ENCODE results near the gene C1orf21.
"Not testable (repeated sequence)": the region's sequence is repeated elsewhere in the genome, so short reads cannot be mapped to it uniquely, and the experiment has no call there.

Gene C1orf21

DNA sequence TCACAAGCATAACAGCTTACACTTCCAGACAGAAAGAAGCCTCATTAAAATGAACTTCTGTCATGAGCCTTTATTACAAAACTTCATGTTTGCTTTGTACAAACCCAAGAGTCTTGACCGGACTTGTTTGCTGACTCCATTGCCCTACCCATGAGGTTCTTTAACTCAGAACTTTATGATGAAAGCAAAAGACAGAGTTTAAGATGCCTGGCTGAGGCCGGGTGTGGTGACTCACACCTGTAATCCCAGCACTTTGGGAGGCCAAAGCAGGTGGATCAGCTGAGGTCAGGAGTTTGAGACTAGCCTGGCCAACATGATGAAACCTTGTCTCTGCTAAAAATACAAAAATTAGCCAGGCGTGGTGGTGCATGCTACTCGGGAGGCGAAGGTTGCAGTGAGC, 225.4 kb downstream of the C1orf21 start:
- DNase-seq: not testable (repeated sequence)

DNA sequence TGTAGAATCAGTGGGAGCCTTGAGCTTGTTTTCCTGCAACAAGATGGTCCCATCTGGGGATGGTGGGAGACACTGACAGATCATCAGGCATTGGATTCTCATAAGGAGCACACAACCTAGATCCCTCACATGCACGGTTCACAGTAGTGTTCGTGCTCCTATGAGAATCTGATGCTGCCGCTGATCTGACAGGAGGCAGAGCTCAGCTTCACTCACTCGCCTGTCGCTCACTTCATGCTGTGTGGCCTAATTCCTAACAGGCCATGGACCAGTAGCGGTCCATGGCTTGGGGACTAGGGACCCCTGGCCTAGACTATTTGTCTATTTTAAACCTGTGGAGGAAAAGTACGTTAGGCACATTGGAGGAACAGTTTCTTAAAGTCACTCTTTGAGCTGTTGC, 227.8 kb downstream of the C1orf21 start:
- no peak for DNase-seq

DNA sequence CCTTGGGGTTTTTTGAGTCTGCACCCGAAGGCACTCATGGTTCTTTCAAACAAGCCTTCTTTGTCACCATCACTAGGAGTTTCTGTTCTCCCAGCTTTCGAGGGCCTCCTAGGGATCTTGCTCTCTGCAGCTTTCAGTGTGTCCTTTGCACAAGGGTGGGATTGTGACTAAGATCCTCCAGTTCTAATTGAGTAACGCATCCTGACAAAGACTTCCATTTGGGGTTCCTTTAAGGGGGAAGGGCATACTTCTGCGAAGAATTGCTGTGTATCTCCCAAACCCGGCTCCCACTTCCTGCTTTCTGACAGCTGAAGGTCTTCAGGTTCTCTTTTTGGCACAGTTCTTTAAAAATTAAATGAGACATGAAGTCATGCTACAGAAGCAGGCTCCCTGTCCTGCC, 228.5 kb downstream of the C1orf21 start:
- DNase-seq: no peak

GRCh38 chr1:184616504-184616903, 229.7 kb downstream of the C1orf21 start:
- DNase-seq: no peak

DNA sequence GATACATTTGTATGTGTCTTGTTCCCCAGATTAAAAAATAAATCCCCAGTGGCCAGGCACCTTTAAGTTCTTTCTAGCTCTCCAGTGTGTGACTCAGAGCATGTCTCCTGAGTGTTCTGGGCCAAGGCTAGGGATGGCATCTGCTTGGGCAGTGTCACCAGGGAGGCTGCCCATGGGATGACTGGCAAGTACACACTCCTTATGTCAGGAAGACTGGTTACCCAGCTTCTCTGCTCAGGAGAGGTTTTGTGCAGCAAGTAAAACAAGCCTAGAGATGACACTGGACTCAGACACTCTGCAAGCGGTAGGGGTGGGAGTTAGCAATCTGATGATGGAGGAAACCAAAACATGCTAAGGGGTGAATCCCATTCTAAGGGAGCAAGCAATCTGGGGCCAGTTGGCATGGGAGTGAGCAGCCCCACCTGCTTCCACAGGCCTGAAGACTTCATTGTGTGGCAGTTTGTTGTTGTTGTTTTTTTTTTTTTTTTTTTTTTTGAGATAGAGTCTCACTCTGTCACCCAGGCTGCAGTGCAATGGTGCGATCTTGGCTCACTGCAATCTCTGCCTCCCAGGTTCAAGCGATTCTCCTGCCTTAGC, 230.7 kb downstream of the C1orf21 start:
- DNase-seq: no peak

DNA sequence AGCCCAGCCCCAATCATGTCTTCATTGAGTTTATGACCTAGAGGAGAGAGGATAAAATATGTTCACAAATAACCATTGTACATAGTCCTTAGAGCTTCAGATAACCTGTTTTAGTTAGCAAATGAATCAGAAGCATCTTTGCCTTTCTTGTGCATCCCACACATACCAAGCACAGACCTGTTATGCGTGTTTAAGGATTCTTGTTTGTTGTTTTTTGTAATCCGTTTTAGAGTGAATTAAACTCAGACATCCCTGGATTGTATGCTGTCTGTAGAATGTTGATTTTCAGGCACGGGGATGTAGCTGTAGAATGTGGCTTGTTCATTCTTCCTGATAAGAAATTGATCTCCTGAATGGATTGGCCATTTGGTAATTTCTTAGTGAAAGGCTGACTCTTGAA, 232.0 kb downstream of the C1orf21 start:
- DNase-seq: no peak

DNA sequence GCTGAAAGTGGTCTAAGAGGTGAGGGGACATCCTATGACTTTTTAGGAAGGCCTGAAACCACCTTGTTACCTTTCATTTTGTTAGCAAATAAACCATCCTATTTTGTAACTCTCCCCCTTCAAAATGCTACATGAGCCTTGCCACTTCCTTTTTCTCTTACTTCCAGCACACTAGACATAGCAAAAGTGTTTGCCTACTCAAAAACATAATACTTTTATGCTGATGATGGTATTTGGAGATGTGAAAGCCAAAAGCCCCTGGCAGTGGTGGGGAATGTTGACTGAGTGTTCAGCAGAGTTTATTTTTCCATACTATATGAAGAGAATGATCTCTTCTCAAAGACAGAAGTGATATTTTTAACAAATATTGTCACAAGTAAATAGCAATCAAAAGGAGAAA, 233.6 kb downstream of the C1orf21 start:
- no peak for DNase-seq

DNA sequence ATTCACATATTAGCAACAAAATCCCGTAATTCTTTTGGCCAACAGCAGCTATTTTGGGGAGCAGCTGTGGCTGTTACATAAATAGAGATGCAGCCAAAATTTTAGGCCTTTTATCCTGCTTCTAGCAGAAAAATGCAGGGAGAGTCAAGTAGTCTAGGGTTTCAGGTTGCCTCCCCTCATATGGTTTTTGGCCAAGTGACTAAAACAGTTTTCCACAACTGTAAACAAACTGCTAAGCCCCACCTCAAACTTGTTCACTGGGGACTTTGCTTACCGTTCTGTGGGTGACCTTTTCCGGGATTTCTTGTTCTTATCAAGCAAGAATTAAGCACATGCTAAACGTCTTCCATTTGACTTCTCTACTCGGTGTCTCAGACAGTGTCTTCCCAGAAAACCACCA, 234.4 kb downstream of the C1orf21 start:
- no peak for DNase-seq

DNA sequence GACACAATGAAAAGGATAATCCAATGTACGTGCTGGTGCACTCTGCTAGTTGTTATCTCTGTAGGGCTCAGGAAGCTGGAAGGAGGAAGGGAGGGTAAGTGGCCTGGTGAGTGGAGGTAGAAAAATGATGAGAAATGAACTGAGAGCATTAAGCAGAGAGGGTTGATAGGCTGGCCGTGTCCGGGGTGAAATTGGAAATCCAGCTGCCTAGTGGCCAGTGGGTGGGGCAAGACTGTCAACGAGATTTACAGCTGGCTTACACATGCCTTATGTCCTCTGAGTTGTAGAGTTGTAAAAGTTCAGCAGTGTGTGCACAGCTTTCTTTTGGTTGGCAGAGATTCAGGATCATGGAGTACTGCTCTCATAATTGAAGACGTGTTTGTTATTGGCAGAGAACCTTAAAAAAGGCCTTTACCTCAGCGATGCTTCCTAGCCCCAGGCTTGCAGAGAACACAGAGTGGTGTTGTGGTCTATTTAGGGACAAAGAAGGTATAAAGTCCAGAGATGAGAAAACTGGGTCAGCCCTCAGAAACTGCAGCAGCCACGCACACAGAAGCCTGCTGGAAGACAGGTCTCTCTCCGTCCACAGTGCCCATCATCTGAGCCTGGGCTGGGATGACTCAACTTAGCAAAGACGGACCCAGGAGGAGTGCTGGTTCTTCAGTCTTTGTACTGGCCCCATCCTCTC, 235.5 kb downstream of the C1orf21 start:
- DNase-seq: no peak

- no peak for DNase-seq
Observed at GRCh38 chr1:184623404-184623803, 236.6 kb downstream of the C1orf21 start.

GRCh38 chr1:184624051-184624450, 237.2 kb downstream of the C1orf21 start:
- no peak for DNase-seq

GRCh38 chr1:184624626-184625025, 237.8 kb downstream of the C1orf21 start:
- no peak for DNase-seq

DNA sequence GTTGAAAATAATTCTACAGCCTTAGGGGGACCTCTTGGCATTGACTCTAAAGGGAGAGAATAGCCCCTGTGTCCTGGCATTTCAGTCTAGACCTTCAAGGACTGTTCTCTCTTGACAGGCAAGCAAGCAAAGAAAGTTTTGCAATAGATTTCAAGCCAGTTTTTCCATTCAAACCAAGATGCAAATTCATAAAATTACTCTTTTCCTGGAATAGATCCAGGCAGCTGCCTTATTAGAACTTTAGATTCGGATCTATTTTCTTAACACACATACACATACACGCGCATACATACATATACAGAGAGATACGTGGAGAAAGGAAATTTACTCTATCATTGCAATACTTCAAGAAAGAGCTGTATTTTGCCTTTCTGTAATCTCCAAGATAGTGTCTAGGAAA, 238.4 kb downstream of the C1orf21 start:
- DNase-seq: no peak

DNA sequence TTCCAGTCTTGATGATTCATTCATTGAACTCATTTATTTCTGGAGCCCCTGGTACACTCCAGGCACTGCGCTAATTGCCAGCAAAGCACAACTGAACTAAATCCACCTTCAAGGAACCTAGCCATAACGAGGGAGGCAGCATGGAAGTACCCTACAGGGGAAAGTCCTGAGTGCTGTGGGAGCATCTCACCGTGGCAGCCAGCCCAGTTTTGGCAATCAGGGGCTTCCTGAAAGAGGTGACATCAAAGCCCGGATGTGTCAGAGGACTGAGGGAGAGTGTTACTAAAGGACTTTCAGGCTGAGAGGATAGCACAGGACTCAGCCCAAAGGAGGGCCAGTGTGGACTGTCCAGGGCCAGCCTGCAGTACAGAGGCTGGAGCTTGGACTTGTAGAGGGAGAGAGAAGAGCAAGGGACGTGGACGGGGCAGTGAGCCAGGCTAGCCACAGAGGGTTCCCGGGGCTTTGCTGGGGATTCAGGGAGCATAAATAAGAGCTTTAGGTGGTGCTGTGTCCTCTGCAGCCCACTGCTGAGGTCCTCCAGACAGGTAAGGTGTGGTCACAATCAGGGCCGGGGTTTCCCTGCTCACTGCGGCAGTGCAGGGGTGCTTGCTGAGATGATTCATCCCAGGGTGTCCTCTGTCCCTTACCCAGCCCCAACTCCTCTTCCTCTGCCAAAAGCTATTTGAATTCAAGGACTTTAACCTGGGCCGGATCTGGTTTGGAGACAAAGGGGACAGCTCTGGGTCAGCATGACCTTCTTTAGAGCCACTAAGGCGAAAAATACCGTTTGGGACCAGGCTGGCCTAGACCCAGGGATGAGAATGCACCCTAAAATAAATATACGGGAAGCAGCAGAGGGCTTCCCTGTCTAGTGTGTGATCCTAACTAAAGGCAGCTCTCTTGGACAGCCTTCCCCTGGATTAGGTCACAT, 239.5 kb downstream of the C1orf21 start:
- DNase-seq: no peak

- no peak for DNase-seq
Observed at GRCh38 chr1:184627007-184627341, 240.1 kb downstream of the C1orf21 start.

- no peak for DNase-seq
Observed at GRCh38 chr1:184629266-184629665, 242.4 kb downstream of the C1orf21 start.

DNA sequence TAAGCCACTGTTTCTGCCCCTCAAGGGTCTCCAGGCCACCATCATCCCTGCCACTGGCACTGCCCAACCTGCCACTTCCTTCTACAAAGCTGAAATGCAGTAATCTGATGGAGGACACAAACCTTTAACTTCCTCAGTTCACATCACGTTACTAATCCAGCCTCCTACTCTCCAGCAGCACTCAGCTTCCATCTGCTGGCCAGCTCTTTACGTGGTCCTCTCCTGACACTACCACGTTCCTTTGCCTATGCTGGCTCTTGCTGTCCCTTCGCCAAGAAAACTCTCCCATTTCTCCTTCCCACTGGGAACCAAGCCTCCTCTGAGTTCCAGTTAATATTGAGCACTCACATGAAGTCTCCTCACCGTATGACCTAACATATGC, 243.8 kb downstream of the C1orf21 start:
- DNase-seq: no peak

GRCh38 chr1:184632415-184633175, 245.8 kb downstream of the C1orf21 start:
- DNase-seq: no peak

DNA sequence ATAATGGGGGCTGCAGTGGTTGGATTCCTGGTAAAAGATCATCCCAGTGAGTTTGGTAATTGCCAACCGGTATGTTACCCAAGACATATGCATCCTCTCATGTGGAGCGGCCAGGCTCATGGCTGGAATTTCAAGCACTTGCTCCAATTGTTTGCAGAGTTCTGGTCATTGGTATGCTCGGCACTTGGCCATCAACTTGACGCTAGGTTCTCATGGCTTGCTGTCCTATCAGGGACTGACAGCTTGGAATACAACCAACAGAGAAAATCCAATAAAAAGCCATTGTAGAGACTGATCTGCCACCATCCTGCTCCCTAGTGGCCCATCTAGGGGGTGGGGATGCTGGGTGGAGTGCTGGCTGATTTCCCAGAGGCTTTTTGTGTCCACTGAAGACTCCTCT, 247.0 kb downstream of the C1orf21 start:
- no peak for DNase-seq

DNA sequence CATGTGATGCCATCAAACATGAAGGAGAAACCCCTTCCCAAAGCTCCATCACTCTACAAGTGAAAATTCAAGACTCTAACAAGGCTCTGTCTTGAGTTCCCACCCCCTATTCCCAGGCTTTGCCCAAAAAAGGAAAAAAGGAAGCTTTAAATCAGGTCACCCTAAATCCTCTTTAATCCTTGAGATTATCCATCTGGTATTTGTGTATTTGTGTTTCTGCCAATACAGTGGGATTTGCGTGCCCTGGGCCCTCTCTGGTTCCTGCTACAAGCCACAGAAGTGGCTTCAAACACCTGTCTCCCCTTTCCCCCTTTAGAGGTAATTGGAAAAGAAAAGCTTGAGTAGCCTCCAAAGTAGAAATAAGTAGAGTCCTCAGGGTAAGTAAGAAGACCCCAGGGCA, 247.5 kb downstream of the C1orf21 start:
- no peak for DNase-seq

- no peak for DNase-seq
Observed at GRCh38 chr1:184635347-184635979, 248.6 kb downstream of the C1orf21 start.

- no peak for DNase-seq
Observed at GRCh38 chr1:184635980-184636431, 249.2 kb downstream of the C1orf21 start.

Data from retina (tissue), 1 donor.